NT2/D1 (cell line): ENCODE measurements around the gene UBE2L5.
A peak's percentile ranks its signal among the peaks of the same experiment; 100 is the strongest.
"Not testable (repeated sequence)": the region's sequence is repeated elsewhere in the genome, so short reads cannot be mapped to it uniquely, and the experiment has no call there.

Experiments used
- DNase-seq: peaks from one replicate; pipeline ENCODE4 v3.0.0-alpha.2; 2011; ENCODE audit warnings: low read depth, low spot score
- H3K27me3 ChIP-seq: 2 replicates; pipeline ENCODE4 v1.6.0; 2011; ENCODE audit warnings: mild to moderate bottlenecking; ENCODE audit not compliant: insufficient read length, insufficient read depth
- H3K36me3 ChIP-seq: 2 replicates; pipeline ENCODE4 v1.6.1; 2011; ENCODE audit warnings: mild to moderate bottlenecking, low read length, mixed read lengths; ENCODE audit not compliant: insufficient read depth, insufficient read length
- H3K4me1 ChIP-seq: 2 replicates; pipeline ENCODE4 v1.5.1; 2011; ENCODE audit not compliant: insufficient read depth, insufficient read length
- H3K4me3 ChIP-seq: 2 replicates; pipeline ENCODE4 v1.5.1; 2011; ENCODE audit warnings: low read depth; ENCODE audit not compliant: insufficient read length
- H3K9ac ChIP-seq: 2 replicates; pipeline ENCODE4 v1.6.0; 2011; ENCODE audit warnings: low read depth; ENCODE audit not compliant: insufficient read length
- H3K9me3 ChIP-seq: 2 replicates; pipeline ENCODE4 v1.5.1; 2011; ENCODE audit warnings: mild to moderate bottlenecking, low read length; ENCODE audit not compliant: insufficient read depth
- SUZ12 ChIP-seq: IDR thresholded peaks from 2 replicates; pipeline ENCODE4 v1.6.1; 2011; ENCODE audit not compliant: insufficient read length, insufficient read depth; ENCODE audit errors: extremely low read depth
- YY1 ChIP-seq: IDR thresholded peaks from 2 replicates; pipeline ENCODE4 v1.6.1; 2011; ENCODE audit not compliant: insufficient read length, insufficient read depth
- ZNF274 ChIP-seq: IDR thresholded peaks from 2 replicates; pipeline ENCODE4 v1.6.1; 2011; ENCODE audit warnings: mild to moderate bottlenecking, low read depth, low read length

UBE2L5 gene

DNA sequence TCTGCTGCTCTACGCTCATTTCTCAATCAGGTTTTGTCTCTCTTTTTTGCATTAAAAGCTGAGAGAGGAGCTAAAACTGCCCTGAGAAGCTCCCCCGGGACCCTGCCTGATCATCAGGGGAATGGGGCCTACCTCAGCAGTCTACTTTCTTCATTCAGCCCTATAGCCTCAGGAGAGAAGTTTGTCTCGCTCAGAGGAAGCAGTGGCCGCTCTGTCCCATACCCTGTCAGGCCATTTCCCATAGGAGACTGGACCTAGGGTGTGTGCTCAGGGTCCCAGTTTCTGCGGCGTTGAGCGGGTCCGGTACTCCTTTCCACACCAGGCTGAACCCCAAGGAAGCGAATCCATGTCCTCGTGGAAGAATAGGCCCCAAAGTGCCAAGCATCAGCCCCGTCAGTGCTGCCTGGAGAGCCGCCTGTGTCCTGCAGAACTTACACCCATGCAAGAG is 21.7 kb downstream of the UBE2L5 start:
- H3K4me1 ChIP-seq, result peaks cover 3% of the 10 kb centered on the region
- DNase-seq, result no peak
- H3K9me3 ChIP-seq, result no peaks in the 10 kb centered on the region
- TF ChIP-seq ZNF274 (no peak), SUZ12 (no peak), YY1 (no peak)
- no peaks in the 10 kb centered on the region for H3K27me3 ChIP-seq
- H3K4me3 ChIP-seq, result no peak overlapping the region
- no peak overlapping the region for H3K9ac ChIP-seq
- no peaks in the 10 kb centered on the region for H3K36me3 ChIP-seq

DNA sequence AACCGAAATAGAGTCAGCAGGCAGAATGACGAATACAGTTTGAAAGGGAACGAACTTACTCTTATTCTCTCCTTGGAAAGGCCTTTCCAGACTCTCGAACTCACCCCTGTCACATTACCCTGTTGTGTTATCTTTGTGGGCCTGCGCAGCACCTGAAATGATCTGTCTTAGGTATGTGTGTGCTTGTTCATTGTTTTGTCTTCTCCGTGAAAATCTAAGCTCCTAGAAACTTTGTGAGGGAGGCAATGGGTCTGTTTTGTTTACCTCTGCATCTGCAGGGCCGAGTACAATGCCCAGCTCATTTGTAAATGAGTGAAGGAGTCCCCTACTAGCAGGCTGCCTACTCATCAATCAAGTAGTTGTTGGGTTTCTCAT is 23.8 kb downstream of the UBE2L5 start:
- Histone ChIP-seq H3K4me3 (peak overlapping the region; percentile 40), H3K27me3 (no peaks in the 10 kb centered on the region), H3K9me3 (no peaks in the 10 kb centered on the region), H3K9ac (peak overlapping the region; percentile 81), H3K4me1 (peaks cover 3% of the 10 kb centered on the region), H3K36me3 (no peaks in the 10 kb centered on the region)
- DNase-seq, result no peak
- TF ChIP-seq ZNF274 (no peak), YY1 (no peak), SUZ12 (no peak)

DNA sequence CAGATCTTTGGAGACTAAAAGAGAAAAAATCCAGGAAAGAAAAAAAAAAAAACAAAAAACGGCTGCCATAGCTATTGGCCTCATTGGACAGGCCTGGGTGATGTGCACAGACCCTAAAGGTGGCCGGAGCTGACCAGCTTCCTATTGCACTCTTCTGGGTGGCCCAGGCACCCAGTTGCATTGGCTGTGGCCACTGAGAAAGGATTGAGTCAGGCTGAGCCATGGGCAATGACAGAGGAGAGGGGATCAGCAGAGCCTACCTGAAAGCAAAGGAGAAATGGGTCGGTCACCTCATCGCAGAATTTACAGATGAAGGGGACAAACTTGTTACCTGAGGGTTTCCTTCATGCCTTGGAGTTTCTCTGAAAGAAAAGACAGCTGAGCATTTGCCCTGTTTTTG is 26.1 kb downstream of the UBE2L5 start:
- H3K9me3 ChIP-seq, result no peaks in the 10 kb centered on the region
- H3K36me3 ChIP-seq, result no peaks in the 10 kb centered on the region
- no peaks in the 10 kb centered on the region for H3K27me3 ChIP-seq
- H3K9ac ChIP-seq, result no peak overlapping the region
- TF ChIP-seq ZNF274, result no peak
- TF ChIP-seq YY1, result no peak
- TF ChIP-seq SUZ12, result no peak
- DNase-seq, result no peak
- peaks cover 3% of the 10 kb centered on the region for H3K4me1 ChIP-seq
- no peak overlapping the region for H3K4me3 ChIP-seq

DNA sequence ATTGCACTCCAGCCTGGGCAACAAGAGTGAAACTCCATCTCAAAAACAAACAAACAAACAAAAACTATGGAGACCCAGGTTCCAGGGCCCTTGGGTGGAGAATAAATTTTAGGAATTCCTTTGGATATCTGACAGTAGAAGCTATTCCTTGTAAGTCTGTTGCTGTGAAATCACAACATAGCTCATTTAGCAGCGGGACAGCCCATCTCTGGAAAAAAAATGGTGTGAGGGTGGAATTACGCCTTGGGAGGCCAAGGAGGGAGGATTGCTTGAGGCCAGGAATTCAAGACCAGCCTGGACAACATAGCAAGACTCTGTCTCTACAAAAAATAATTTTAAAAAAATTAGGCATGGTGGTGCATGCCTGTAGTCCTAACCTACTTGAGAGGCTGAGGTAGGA is 27.8 kb downstream of the UBE2L5 start:
- Histone ChIP-seq H3K9me3 (no peaks in the 10 kb centered on the region), H3K9ac (no peak overlapping the region), H3K27me3 (no peaks in the 10 kb centered on the region), H3K36me3 (no peaks in the 10 kb centered on the region), H3K4me3 (no peak overlapping the region), H3K4me1 (no peaks in the 10 kb centered on the region)
- no peak for DNase-seq
- TF ChIP-seq YY1 (no peak), SUZ12 (no peak), ZNF274 (no peak)

DNA sequence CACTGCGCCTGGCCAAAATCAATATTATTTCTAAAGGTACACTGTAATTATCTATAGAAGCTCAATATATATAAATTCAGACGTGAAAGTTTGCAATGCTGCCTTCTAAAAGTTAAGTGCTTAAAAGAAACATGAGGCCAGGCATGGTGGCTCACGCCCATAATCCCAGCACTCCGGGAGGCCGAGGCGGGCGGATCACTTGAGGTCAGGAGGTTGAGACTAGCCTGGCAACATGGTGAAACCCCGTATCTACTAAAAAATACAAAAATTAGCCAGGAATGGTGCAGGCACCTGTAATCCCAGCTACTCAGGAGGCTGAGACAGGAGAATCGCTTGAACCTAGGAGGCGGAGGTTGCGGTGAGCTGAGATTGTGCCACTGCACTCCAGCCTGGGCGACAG is 29.2 kb downstream of the UBE2L5 start:
- H3K4me1 ChIP-seq, H3K36me3 ChIP-seq, H3K4me3 ChIP-seq, H3K9ac ChIP-seq, H3K9me3 ChIP-seq, H3K27me3 ChIP-seq, DNase-seq: not testable (repeated sequence)

DNA sequence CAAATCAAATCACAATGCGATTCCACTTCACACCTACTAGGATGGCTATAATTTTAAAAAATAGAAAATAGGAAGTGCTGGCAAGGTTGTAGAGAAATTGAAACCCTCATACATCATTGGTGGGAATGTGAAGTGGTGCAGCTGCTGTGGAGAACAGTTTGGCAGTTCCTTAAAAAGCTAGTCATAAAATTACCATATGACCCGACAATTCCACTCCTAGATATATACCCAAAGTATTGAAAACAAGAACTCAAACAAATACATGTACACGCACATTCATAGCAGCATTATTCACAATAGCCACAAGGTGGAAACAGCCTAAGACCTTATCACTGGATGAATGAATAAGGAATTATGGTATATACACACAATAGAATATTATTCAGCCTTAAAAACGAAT is 31.4 kb downstream of the UBE2L5 start:
- Histone ChIP-seq H3K27me3 (no peaks in the 10 kb centered on the region), H3K9ac (no peak overlapping the region), H3K4me3 (no peak overlapping the region), H3K9me3 (no peaks in the 10 kb centered on the region), H3K36me3 (peaks cover 3% of the 10 kb centered on the region), H3K4me1 (no peaks in the 10 kb centered on the region)
- DNase-seq, result no peak
- TF ChIP-seq SUZ12 (no peak), YY1 (no peak), ZNF274 (no peak)

DNA sequence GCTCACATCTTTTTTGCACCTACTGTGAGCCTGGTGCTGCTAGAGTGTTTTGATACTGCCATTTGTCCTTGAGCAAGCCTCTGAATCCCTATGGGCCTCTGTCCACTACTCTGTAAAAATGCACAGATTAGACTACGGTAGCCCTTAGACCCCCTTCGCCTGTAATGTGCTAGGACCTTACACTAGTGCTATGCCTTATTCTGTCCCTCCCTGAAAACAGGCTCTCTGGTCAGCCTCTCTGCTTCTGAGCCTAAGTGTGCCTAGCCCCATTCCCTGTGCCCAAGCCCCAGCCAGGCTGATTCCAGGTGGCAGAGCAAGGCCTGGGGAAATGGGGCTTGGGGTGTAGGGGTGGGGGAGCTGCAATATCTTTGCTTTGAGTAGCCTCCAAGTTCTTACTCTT is 32.7 kb downstream of the UBE2L5 start:
- Histone ChIP-seq H3K36me3 (peaks cover 7% of the 10 kb centered on the region), H3K4me3 (no peak overlapping the region), H3K4me1 (no peaks in the 10 kb centered on the region), H3K9me3 (no peaks in the 10 kb centered on the region), H3K9ac (no peak overlapping the region), H3K27me3 (no peaks in the 10 kb centered on the region)
- no peak for TF ChIP-seq ZNF274
- TF ChIP-seq YY1, result no peak
- TF ChIP-seq SUZ12, result no peak
- DNase-seq, result no peak

DNA sequence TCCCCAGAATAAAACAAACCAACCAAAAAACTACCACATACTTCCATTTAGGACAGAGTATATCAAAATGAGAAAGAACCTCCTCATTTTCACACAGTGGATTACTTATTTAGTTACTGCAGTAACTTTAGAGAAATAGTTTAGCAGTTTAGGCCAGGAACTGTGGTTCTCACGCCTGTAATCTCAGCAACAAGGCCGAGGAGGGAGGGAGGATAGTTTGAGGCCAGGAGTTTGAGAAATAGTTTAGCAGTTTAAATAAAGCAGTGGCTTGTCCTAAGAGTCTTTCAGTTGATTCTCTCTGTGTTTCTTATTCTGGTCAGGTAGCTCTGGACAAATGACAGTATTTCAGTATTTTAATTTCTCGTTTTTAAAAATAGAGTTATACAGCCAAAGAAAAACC is 34.0 kb downstream of the UBE2L5 start:
- H3K27me3 ChIP-seq, result no peaks in the 10 kb centered on the region
- no peak overlapping the region for H3K9ac ChIP-seq
- no peak for TF ChIP-seq YY1
- TF ChIP-seq ZNF274, result no peak
- TF ChIP-seq SUZ12, result no peak
- H3K9me3 ChIP-seq, result no peaks in the 10 kb centered on the region
- no peaks in the 10 kb centered on the region for H3K4me1 ChIP-seq
- no peak for DNase-seq
- peaks cover 7% of the 10 kb centered on the region for H3K36me3 ChIP-seq
- H3K4me3 ChIP-seq, result no peak overlapping the region
